HG02943 (cell line): ENCODE measurements around the gene UNC13C.

Experiments used
- ATAC-seq: cut with Tn5 transposase; IDR thresholded peaks from one replicate; pipeline ENCODE4 v1.9.1; 2021; ENCODE audit warnings: mild to moderate bottlenecking, low read depth, moderate library complexity; ENCODE audit not compliant: unreplicated experiment

UNC13C gene

GRCh38 chr15:54605556-54605955 lies 627.3 kb downstream of the UNC13C start:
- ATAC-seq = no peak

GRCh38 chr15:54608876-54609835 lies 630.9 kb downstream of the UNC13C start:
- ATAC-seq = no peak

- ATAC-seq = no peak
Observed at GRCh38 chr15:54618120-54618519, 639.9 kb downstream of the UNC13C start.

- ATAC-seq = no peak
Observed at GRCh38 chr15:54619180-54619579, 640.9 kb downstream of the UNC13C start.

- no peak for ATAC-seq
Observed at GRCh38 chr15:54620916-54621315, 642.7 kb downstream of the UNC13C start.

GRCh38 chr15:54636147-54636546 lies 657.9 kb downstream of the UNC13C start:
- ATAC-seq = no peak

GRCh38 chr15:54638666-54639065 lies 660.4 kb downstream of the UNC13C start:
- ATAC-seq = no peak

- no peak for ATAC-seq
Observed at GRCh38 chr15:54640873-54641272, 662.6 kb downstream of the UNC13C start.

- no peak for ATAC-seq
Observed at GRCh38 chr15:54644796-54645195, 666.6 kb downstream of the UNC13C start.

GRCh38 chr15:54659646-54660045 lies 681.4 kb downstream of the UNC13C start:
- no peak for ATAC-seq

- no peak for ATAC-seq
Observed at GRCh38 chr15:54660356-54660755, 682.1 kb downstream of the UNC13C start.

- ATAC-seq = no peak
Observed at GRCh38 chr15:54675241-54675640, 697.0 kb downstream of the UNC13C start.

- ATAC-seq = no peak
Observed at GRCh38 chr15:54681584-54681983, 703.3 kb downstream of the UNC13C start.
